Neural crest cell (in vitro differentiated cells): ENCODE data around the gene UPF1. TPM values are rescaled to one million over a fixed set of nuclear protein-coding genes. Genes with fewer than 3 reads are reported as not detected.
"Not testable (repeated sequence)": the region's sequence is repeated elsewhere in the genome, so short reads cannot be mapped to it uniquely, and the experiment has no call there.

Source experiments
- DNase-seq: peaks from one replicate; pipeline ENCODE4 v3.0.0; 2021; ENCODE audit warnings: low read depth, mixed read lengths, low spot score
- H3K27ac Mint-ChIP-seq: one replicate; pipeline ENCODE4 v1.8.0; 2021; ENCODE audit warnings: mild to moderate bottlenecking, mixed read lengths; ENCODE audit not compliant: unreplicated experiment
- H3K27me3 Mint-ChIP-seq: 2 replicates; pipeline ENCODE4 v1.8.0; 2021; ENCODE audit warnings: low read depth, mild to moderate bottlenecking, mixed read lengths
- H3K36me3 Mint-ChIP-seq: 2 replicates; pipeline ENCODE4 v1.8.0; 2021; ENCODE audit warnings: low read depth, mild to moderate bottlenecking, mixed read lengths
- H3K4me1 Mint-ChIP-seq: 2 replicates; pipeline ENCODE4 v1.8.0; 2021; ENCODE audit warnings: mixed read lengths
- H3K4me3 Mint-ChIP-seq: one replicate; pipeline ENCODE4 v1.8.0; 2021; ENCODE audit warnings: mild to moderate bottlenecking, mixed read lengths
- H3K9me3 Mint-ChIP-seq: 2 replicates; pipeline ENCODE4 v1.8.0; 2021; ENCODE audit warnings: mixed read lengths
- total RNA-seq: library from RNA; stranded (reverse); gene quantifications from 2 replicates; pipeline ENCODE4 v1.2.1, GENCODE V29; 2021
- TF ChIP-seq, protein P1 (sequence below): fragments of 200-600 bp; sonication (generic); conservative IDR thresholded peaks from 2 replicates; pipeline ENCODE4 v1.5.0; 2021; ENCODE audit warnings: antibody characterized with exemption, mild to moderate bottlenecking

UPF1 gene
- total RNA-seq, 1 donor from 2014 or later, result 76.5 TPM

DNA sequence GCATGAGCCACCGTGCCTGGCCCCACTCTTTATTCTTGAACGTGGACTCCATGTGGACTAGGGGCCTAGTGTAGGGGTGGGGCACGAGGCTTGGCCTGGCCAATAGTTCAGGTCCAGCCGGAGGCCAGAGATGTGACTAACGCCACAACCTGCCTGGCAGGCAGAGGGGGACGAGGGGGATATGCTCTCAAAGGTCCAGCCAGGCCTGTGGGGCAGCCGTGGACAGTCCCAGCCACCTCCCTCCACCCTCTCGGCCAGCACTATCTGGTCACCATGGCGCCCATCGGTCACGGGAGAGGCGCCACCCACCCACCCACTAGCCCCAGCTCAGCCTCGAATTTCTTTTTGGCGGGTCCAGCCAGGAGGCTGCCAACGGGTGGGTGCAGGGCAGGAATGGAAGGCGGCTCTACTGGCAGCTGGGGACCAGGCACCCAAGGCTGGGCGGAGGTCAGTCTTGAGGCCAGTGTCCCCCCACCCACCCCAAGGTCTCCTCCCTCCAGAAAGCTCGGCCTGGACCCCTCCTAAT is 66.4 kb downstream of the UPF1 start:
- TF ChIP-seq, protein P1, sequence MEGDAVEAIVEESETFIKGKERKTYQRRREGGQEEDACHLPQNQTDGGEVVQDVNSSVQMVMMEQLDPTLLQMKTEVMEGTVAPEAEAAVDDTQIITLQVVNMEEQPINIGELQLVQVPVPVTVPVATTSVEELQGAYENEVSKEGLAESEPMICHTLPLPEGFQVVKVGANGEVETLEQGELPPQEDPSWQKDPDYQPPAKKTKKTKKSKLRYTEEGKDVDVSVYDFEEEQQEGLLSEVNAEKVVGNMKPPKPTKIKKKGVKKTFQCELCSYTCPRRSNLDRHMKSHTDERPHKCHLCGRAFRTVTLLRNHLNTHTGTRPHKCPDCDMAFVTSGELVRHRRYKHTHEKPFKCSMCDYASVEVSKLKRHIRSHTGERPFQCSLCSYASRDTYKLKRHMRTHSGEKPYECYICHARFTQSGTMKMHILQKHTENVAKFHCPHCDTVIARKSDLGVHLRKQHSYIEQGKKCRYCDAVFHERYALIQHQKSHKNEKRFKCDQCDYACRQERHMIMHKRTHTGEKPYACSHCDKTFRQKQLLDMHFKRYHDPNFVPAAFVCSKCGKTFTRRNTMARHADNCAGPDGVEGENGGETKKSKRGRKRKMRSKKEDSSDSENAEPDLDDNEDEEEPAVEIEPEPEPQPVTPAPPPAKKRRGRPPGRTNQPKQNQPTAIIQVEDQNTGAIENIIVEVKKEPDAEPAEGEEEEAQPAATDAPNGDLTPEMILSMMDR, result no peak
- Mint-ChIP-seq H3K4me1 (peaks cover 12% of the 10 kb centered on the region), H3K9me3 (no peaks in the 10 kb centered on the region), H3K4me3 (peak overlapping the region; percentile 90), H3K36me3 (no peaks in the 10 kb centered on the region), H3K27ac (no peak overlapping the region), H3K27me3 (peaks cover 6% of the 10 kb centered on the region)
- DNase-seq, result no peak

DNA sequence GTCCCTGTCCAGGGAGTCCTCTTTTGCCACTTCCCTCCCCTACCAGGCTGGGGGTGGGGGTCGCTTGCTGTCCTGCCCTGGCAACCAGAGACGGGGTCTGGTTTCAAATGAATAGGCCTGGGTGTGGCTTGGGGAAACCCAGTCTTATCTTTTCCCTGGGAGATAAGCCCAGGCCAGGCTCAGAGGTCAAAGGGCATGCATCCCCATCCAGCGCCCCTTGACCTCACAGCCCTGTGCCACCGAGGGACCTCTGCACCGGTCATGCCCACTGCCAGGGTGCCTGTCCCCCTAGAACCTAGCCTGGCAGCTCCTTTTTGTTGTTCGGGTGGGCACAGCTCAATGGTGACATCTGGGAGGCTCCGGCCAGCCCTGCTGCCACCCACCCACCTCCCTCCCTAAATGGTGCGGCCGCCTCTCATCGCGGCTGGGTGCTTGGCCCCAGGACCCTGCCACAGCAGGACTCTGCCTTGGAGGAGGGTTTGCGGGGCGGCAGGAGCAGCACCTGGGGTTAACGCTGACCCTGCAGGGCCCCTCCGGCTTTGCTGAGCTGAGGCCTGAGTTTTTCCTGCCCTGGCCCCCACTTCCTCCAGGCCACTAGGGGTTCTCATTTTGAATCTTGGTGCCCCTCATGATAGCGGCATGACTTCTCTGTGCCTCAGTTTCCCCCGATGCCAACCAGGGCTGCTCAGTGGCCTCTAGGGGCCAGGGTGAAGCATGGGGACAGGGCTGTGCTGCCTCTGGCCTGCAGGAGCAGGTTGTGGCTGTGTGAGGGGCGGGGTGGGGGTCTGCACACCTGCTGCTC is 67.0 kb downstream of the UPF1 start:
- no peak overlapping the region for H3K27ac Mint-ChIP-seq
- TF ChIP-seq, protein P1, result no peak
- no peaks in the 10 kb centered on the region for H3K36me3 Mint-ChIP-seq
- peak overlapping the region; percentile 49 for H3K4me3 Mint-ChIP-seq
- no peaks in the 10 kb centered on the region for H3K9me3 Mint-ChIP-seq
- DNase-seq, result no peak
- peaks cover 12% of the 10 kb centered on the region for H3K4me1 Mint-ChIP-seq
- peaks cover 6% of the 10 kb centered on the region for H3K27me3 Mint-ChIP-seq

- DNase-seq, result no peak
- H3K27ac Mint-ChIP-seq, result no peak overlapping the region
- H3K36me3 Mint-ChIP-seq, result no peaks in the 10 kb centered on the region
Measured at GRCh38 chr19:18899624-18900560, 68.1 kb downstream of the UPF1 start.

DNA sequence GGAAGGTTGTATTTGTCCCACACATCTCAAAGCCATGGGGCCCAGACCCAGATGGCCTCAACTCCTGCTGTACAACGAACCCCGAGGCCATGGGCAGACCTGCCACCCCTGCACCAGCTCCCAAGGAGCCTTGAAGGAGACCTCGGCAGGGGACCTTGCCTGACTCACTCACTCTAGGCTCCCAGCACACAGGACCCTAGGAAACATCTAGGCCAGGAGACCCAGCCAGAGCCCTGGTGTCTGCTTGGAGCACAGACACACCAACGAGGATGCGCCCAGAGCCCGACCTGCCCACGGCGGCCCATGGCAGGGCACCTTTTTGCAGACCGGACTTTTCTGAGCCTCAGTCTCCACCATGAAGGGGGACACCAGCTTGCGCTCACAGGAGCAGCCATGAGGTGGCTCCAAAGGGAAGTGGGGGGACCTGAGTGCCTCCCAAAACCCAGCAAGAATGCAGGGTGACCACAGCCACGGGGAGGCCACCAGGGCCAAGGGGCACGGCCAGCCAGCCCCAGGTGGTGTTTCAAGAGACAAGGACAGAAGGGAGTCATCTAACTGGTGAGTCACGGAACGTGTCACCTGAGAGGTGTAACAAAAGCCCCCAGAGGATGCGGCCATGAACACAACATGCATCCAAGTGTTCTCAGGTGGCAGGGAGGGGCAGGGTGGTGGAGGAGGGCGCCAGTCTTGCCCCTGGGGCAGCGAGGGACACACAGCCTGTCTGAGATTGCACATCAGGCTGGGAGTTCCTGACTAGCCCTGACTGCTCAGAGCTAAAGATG is 69.1 kb downstream of the UPF1 start:
- H3K4me3 Mint-ChIP-seq, result peak overlapping the region; percentile 41
- TF ChIP-seq, protein P1, result no peak
- H3K9me3 Mint-ChIP-seq, result no peaks in the 10 kb centered on the region
- DNase-seq, result no peak
- H3K36me3 Mint-ChIP-seq, result no peaks in the 10 kb centered on the region
- H3K27me3 Mint-ChIP-seq, result peaks cover 6% of the 10 kb centered on the region
- H3K4me1 Mint-ChIP-seq, result peaks cover 7% of the 10 kb centered on the region
- H3K27ac Mint-ChIP-seq, result no peak overlapping the region

More at GRCh38 chr19:18899624-18900560, 68.1 kb downstream of the UPF1 start:
- TF ChIP-seq, protein P1, result no peak
- Mint-ChIP-seq H3K27me3 (peaks cover 6% of the 10 kb centered on the region), H3K4me3 (no peak overlapping the region), H3K9me3 (no peaks in the 10 kb centered on the region), H3K4me1 (peaks cover 8% of the 10 kb centered on the region)

DNA sequence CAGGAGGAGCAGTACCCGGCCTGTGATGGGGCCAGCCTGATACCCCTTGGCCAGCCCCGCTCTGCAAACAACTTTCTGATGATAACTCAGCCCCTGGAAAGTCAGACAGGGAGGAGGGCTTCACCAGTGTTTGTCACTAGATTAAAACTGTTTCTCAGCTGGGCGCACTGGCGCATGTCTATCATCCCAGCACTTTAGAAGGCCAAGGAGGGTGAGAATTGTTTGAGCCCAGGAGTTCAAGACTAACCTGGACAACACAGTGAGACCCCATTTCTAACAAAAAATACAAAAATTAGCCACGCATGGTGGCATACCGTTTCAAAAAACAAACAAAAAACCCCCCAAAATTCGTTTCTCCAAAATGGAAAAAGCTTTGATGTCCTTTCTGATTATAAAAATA is 69.7 kb downstream of the UPF1 start:
- Mint-ChIP-seq H3K27ac (no peak overlapping the region), H3K4me1 (peaks cover 7% of the 10 kb centered on the region), H3K4me3 (no peak overlapping the region), H3K27me3 (peaks cover 6% of the 10 kb centered on the region), H3K36me3 (no peaks in the 10 kb centered on the region), H3K9me3 (no peaks in the 10 kb centered on the region)
- DNase-seq, result no peak
- TF ChIP-seq, protein P1, result no peak

DNA sequence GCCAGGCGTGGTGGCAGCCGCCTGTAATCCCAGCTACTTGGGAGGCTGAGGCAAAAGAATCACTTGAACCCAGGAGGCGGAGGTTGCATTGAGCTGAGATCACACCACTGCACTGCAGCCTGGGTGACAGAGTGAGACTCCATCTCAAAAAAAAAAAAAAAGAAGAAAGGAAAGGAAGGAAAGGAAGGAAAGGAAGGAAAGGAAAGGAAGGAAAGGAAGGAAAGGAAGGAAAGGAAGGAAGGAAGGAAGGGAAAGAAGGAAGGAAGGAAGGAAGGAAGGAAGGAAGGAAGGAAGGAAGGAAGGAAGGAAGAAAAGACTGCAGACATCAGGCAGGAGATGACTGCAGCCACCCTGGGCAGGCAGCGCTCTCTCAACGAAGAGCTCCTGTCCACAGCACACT is 70.8 kb downstream of the UPF1 start:
- not testable (repeated sequence) for H3K27ac Mint-ChIP-seq, H3K9me3 Mint-ChIP-seq, H3K4me1 Mint-ChIP-seq, H3K27me3 Mint-ChIP-seq, DNase-seq, H3K4me3 Mint-ChIP-seq, H3K36me3 Mint-ChIP-seq
